Measurements from ENCODE around the gene IL1RAPL1. TPM values are rescaled to one million over a fixed set of nuclear protein-coding genes. Genes with fewer than 3 reads are reported as not detected.

The IL1RAPL1 gene
- total RNA-seq, 4 donors from 2014 or later: 0.78 TPM; not detected in 3

- Histone ChIP-seq H3K9me3 (no peaks in the 10 kb centered on the region), H3K36me3 (no peaks in the 10 kb centered on the region), H3K27ac (no peak overlapping the region), H3K27me3 (no peaks in the 10 kb centered on the region), H3K4me3 (replicated peaks in 1 of 3) (no peak overlapping the region), H3K4me1 (no peaks in the 10 kb centered on the region)
- no peak for DNase-seq
- no peak for TF ChIP-seq CTCF (IDR thresholded peaks at IDR 0.05)
- TF ChIP-seq POLR2A (IDR thresholded peaks at IDR 0.05): no peak
- intact Hi-C loops (cut with DNase I): no loop called here
Measured at GRCh38 chrX:29858714-29859113, 1271.5 kb downstream of the IL1RAPL1 start.

DNA sequence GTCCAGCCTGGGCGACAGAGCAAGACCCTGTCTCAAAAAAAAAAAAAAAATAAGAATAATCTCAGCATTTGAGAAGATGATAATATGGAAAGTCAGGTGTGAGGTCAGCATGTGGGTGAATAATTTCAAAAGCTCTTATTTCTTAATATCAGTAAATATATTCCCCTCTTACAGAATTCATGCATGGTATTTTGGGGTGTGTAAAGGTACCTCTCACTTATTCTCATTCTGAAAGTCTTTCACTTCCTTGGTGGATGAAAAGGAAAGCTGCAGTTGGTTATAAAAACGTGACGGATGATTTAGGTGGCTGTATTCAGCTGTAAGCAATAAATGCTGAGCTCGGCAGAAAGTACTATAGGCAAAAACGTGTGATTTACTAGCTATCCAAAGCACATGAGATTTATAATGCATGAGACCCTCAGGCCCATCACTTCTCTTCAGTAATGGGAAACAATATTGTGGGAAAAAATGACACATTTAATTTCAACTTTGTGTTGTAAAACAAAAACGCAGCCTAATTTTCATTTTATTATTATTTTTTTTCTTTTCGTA is 1275.0 kb downstream of the IL1RAPL1 start:
- H3K27ac ChIP-seq: no peak overlapping the region
- H3K36me3 ChIP-seq: no peaks in the 10 kb centered on the region
- TF ChIP-seq CTCF (IDR thresholded peaks at IDR 0.05): no peak
- no peak for TF ChIP-seq POLR2A (IDR thresholded peaks at IDR 0.05)
- no peaks in the 10 kb centered on the region for H3K27me3 ChIP-seq
- intact Hi-C loops (cut with DNase I): no loop called here
- no peak for DNase-seq
- 88 to 95% methylated on average over 7 of the region's 7 CpGs for WGBS, 2 donors
- no peak overlapping the region for H3K4me3 ChIP-seq (replicated peaks in 1 of 3)
- no peaks in the 10 kb centered on the region for H3K9me3 ChIP-seq
- no peaks in the 10 kb centered on the region for H3K4me1 ChIP-seq

DNA sequence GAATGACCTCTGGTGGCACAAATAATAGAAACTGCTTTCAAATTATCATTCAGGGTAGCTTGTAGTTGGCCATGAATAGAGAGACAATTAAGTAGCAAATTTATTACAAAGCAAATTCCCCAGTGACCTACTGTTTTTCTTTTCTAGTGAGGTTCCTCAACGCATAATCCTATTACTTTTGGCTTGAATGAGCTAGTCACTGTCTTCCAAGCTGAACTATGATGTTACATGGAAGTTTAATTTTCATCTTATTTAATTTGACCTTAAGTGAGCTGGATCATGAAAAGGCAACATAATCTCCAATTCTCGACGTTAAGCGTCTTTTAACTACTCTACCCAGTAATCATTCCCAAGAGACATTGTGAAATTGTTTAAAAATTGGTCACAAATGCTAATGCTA is 1280.7 kb downstream of the IL1RAPL1 start:
- DNase-seq: no peak
- no peaks in the 10 kb centered on the region for H3K4me1 ChIP-seq
- no peaks in the 10 kb centered on the region for H3K36me3 ChIP-seq
- no peaks in the 10 kb centered on the region for H3K27me3 ChIP-seq
- no peak overlapping the region for H3K27ac ChIP-seq
- WGBS, 2 donors: 86 to 91% methylated on average over 4 of the region's 4 CpGs
- intact Hi-C loops (cut with DNase I): no loop called here
- H3K9me3 ChIP-seq: no peaks in the 10 kb centered on the region
- TF ChIP-seq CTCF (IDR thresholded peaks at IDR 0.05) (no peak), POLR2A (IDR thresholded peaks at IDR 0.05) (no peak)
- H3K4me3 ChIP-seq (replicated peaks in 1 of 3): no peak overlapping the region

DNA sequence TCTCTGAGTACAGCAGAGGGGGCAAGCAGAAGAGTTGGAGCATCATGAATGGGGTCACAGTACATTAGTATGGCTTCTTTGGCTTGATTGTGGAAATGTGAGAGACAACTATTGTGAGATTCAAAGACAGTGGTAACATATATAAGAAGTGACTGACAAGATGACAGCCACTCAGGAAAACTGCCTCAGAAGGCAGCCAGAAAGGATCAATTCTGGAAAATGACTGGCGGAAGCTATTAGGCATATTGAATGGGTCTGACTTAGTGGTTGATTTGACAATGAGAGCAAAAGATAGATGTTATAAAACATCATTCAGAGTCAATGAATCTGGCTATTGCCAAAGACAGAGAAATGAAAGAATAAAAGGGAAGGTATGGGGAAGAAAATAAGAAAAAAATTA is 1282.6 kb downstream of the IL1RAPL1 start:
- no peaks in the 10 kb centered on the region for H3K36me3 ChIP-seq
- TF ChIP-seq POLR2A (IDR thresholded peaks at IDR 0.05) (no peak), CTCF (IDR thresholded peaks at IDR 0.05) (no peak)
- H3K4me3 ChIP-seq (replicated peaks in 1 of 3): no peak overlapping the region
- H3K27ac ChIP-seq: no peak overlapping the region
- H3K4me1 ChIP-seq: no peaks in the 10 kb centered on the region
- H3K27me3 ChIP-seq: no peaks in the 10 kb centered on the region
- WGBS, 2 donors: 95 to 100% methylated on average over 1 of the region's 1 CpG
- H3K9me3 ChIP-seq: no peaks in the 10 kb centered on the region
- intact Hi-C loops (cut with DNase I): no loop called here
- no peak for DNase-seq

DNA sequence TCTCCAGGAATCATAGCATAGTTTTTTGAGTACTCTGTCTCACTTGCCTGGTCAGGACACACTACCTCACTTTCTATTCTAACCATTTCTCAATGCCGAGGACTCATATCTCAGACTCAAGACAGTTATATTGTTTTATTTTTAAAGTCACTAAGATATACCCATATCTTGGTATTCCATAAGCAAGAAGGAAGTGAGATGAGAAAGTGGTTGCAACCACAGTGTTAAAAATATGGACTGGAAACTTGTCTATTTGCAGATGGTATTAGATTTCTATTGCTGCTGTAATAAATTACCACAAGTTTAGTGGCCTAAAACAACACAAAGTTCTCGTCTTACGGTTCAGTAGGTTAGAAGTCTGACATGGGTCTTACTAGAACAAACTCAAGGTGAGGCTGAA is 1283.4 kb downstream of the IL1RAPL1 start:
- Histone ChIP-seq H3K36me3 (no peaks in the 10 kb centered on the region), H3K27ac (no peak overlapping the region), H3K4me3 (replicated peaks in 1 of 3) (no peak overlapping the region), H3K4me1 (no peaks in the 10 kb centered on the region), H3K27me3 (no peaks in the 10 kb centered on the region), H3K9me3 (no peaks in the 10 kb centered on the region)
- no peak for TF ChIP-seq POLR2A (IDR thresholded peaks at IDR 0.05)
- TF ChIP-seq CTCF (IDR thresholded peaks at IDR 0.05): no peak
- intact Hi-C loops (cut with DNase I): no loop called here
- DNase-seq: no peak
- WGBS, 2 donors: 53 to 54% methylated on average over 3 of the region's 3 CpGs

All from thyroid gland (tissue), 4 donors.